Right atrium auricular region (tissue), 2 donors: ENCODE measurements around the gene UVSSA. TPM values are rescaled to one million over a fixed set of nuclear protein-coding genes. Genes with fewer than 3 reads are reported as not detected.

Experiments used
- DNase-seq: peaks from one replicate; pipeline ENCODE4 v3.0.0-alpha.2; 2019; ENCODE audit warnings: low spot score
- H3K27ac ChIP-seq, 2 donors: fragments of 200-600 bp; sonication (generic); 1 replicate in 1 of 2; 2 replicates in 1 of 2; pipeline ENCODE4 v1.5.1; 2016 to 2019
- H3K27me3 ChIP-seq, 2 donors: fragments of 200-600 bp; sonication (generic); one replicate each; pipeline versions ENCODE4 v1.5.1 to v1.6.0; 2017 to 2019
- H3K36me3 ChIP-seq: fragments of 200-600 bp; sonication (generic); one replicate; pipeline ENCODE4 v1.5.1; 2016
- H3K4me1 ChIP-seq, 2 donors: fragments of 200-600 bp; sonication (generic); one replicate each; pipeline versions ENCODE4 v1.5.1 to v1.6.0; 2017 to 2019
- H3K4me3 ChIP-seq, 2 donors: fragments of 200-600 bp; sonication (generic); 1 replicate in 1 of 2; 2 replicates in 1 of 2; pipeline ENCODE4 v1.5.1; 2017 to 2019; ENCODE audit warnings: mild to moderate bottlenecking in 1 of 2, moderate library complexity in 1 of 2
- H3K9me3 ChIP-seq, 2 donors: fragments of 200-600 bp; sonication (generic); one replicate each; pipeline ENCODE4 v1.5.1; 2019
- total RNA-seq, 2 donors: library from RNA; depleted of rRNA; stranded (reverse); fragments of >200 nt; gene quantifications; one replicate each; pipeline ENCODE4 v1.1.0, GENCODE V29; 2016
- TF ChIP-seq, protein P1 (sequence below), 2 donors: fragments of 200-600 bp; sonication (generic); IDR thresholded peaks; one replicate each; pipeline ENCODE4 v1.5.1; 2019; ENCODE audit warnings: antibody characterized with exemption in 2 of 2

Gene UVSSA
- total RNA-seq, 2 donors from 2014 or later, result 4.4 to 7.5 TPM

DNA sequence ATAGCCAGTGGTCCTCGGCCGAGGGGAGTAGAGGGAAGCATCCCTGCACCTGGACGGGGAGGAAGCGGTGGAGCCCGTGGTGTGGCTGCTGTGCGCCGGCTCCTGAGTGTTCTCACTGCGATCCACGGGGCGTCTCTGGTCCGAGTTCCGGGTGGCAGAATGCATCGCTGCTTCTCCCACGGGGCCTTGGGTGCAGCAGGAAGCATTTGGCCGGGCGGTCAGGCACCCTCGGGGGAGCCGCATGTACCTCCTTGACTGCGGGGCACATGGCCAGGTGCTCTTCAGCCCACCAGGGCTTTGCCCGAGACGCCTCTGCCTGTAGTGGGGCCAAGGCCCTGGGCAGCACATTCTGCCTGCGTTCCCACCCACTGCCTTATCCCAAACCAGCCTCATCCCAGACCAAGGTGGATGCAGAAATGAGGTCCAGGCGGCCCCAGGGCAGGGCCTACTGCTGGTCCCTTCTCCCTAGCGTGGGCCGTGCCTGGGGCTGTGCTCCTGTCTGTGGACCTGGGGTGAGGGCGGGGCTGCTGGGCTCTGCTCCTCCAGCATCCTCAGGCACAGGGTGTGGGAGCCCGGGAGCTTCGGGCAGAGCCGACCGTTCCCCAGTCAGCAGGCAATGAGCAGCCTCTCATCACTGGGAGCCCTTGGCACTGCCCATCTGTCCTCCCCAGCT is 31.7 kb downstream of the UVSSA start:
- peaks cover 17% of the 10 kb centered on the region for H3K36me3 ChIP-seq
- DNase-seq, result no peak
- H3K27me3 ChIP-seq, result no peaks in the 10 kb centered on the region
- H3K27ac ChIP-seq, result no peak overlapping the region
- H3K4me1 ChIP-seq, result no peaks in the 10 kb centered on the region
- TF ChIP-seq, protein P1, sequence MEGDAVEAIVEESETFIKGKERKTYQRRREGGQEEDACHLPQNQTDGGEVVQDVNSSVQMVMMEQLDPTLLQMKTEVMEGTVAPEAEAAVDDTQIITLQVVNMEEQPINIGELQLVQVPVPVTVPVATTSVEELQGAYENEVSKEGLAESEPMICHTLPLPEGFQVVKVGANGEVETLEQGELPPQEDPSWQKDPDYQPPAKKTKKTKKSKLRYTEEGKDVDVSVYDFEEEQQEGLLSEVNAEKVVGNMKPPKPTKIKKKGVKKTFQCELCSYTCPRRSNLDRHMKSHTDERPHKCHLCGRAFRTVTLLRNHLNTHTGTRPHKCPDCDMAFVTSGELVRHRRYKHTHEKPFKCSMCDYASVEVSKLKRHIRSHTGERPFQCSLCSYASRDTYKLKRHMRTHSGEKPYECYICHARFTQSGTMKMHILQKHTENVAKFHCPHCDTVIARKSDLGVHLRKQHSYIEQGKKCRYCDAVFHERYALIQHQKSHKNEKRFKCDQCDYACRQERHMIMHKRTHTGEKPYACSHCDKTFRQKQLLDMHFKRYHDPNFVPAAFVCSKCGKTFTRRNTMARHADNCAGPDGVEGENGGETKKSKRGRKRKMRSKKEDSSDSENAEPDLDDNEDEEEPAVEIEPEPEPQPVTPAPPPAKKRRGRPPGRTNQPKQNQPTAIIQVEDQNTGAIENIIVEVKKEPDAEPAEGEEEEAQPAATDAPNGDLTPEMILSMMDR (IDR thresholded peaks at IDR 0.05), result no peak
- no peak overlapping the region for H3K4me3 ChIP-seq
- H3K9me3 ChIP-seq, result no peaks in the 10 kb centered on the region

DNA sequence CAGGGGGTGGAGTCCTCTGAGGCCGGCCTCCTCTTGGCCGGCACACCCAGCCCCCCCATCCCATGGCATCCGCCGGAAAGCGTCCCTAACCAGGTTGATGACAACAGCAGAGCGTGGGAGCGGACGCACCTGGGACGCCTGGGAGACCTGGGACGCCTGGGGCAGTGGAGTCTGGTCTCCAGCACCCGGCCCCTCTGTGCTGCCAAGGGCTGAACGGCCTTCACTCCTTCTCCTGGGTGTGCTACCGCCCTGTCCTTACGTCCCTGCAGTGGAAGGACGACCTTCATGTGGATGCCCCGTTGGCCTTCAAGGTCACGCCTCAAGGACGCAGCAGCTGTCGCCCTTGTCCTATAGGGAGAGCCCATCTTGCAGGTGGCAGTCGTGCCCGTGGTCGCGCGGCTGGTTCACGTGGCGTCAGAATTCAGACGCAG is 32.4 kb downstream of the UVSSA start:
- Histone ChIP-seq H3K4me1 (no peaks in the 10 kb centered on the region), H3K4me3 (no peak overlapping the region), H3K27ac (no peak overlapping the region), H3K9me3 (no peaks in the 10 kb centered on the region), H3K27me3 (no peaks in the 10 kb centered on the region), H3K36me3 (peaks cover 20% of the 10 kb centered on the region)
- DNase-seq, result no peak
- TF ChIP-seq, protein P1 (IDR thresholded peaks at IDR 0.05), result no peak

DNA sequence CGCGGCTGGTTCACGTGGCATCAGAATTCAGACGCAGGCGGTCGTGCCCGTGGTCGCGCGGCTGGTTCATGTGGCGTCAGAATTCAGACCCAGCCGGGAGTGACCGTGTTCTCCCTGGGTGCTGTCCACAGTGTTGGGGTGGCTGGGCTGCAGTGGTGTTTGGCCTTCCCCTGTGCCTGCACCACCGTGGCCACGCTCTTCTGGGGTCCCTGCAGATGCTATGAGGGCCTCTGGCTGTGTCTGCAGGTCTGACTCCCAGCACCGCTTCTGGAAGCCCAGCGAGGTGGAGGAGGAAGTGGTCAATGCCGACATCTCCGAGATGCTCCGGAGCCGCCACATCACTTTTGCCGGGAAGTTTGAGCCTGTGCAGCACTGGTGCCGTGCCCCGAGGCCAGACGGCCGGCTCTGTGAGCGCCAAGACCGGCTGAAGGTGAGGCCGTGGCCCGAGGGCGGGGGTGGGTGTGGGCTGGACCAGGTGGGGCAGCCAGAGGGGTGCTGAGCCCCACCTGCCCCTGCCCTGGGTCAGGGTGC is 32.9 kb downstream of the UVSSA start:
- H3K9me3 ChIP-seq, result no peaks in the 10 kb centered on the region
- H3K36me3 ChIP-seq, result peaks cover 20% of the 10 kb centered on the region
- no peak for DNase-seq
- H3K27ac ChIP-seq, result no peak overlapping the region
- no peaks in the 10 kb centered on the region for H3K4me1 ChIP-seq
- no peak overlapping the region for H3K4me3 ChIP-seq
- H3K27me3 ChIP-seq, result no peaks in the 10 kb centered on the region
- TF ChIP-seq, protein P1 (IDR thresholded peaks at IDR 0.05), result no peak

DNA sequence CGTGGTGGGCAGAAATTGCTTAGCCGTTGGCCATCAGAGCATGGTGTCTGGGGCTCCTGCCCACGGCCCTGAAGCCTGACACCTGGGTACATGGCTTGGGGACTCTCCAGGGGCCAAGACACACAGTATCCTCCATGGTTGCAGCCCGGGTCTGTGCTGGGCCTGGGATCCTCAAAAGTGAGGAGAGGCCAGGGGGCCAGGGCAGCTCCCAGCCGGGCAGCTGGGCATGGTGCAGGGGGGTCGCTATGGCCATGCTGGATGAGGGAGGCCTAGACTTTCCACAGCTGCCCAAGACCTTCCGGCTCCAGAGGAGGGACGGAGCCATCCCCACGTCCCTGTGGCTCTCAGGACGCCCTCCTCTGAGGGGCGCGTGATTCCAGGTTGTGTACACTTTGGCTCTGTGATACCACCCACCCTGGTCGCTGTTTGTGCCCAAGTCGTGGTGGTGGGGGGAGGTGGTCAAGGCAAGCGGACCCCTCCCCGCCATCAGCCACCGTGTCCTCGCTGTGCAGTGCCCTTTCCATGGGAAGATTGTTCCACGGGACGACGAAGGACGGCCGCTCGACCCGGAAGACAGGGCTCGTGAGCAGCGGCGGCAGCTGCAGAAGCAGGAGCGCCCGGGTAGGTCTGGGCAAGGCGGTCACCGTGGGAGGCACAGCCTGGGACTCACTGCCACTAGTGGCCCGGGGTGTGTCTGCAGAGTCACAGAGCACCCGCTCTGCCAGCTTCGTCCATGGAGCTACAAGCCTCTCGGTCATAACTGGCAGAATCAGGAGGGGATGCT is 33.6 kb downstream of the UVSSA start:
- H3K27me3 ChIP-seq, result no peaks in the 10 kb centered on the region
- no peak for DNase-seq
- TF ChIP-seq, protein P1 (IDR thresholded peaks at IDR 0.05), result no peak
- H3K27ac ChIP-seq, result no peak overlapping the region
- H3K4me1 ChIP-seq, result no peaks in the 10 kb centered on the region
- no peak overlapping the region for H3K4me3 ChIP-seq
- H3K9me3 ChIP-seq, result no peaks in the 10 kb centered on the region
- peaks cover 18% of the 10 kb centered on the region for H3K36me3 ChIP-seq

DNA sequence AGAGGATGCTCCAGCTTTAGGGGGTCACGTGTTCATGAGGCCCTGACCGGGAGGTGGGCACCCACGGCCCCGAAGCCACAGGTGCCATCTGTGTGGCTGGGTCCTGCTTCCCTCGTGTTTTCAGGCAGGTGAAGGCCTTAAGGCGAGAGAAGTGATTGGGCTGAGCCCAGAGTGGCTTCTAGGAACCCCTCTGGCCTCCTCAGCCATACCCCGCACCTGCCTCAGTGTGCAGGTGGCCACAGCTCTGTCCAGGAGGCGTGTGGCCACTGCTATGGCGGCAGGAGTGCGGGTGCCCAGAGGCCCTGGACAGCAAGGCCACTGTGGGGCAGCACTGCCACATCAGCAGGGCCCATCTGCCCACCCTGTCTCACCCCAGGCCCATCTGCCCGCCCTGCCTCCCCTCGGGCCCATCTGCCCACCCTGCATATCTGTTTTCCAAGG is 34.2 kb downstream of the UVSSA start:
- DNase-seq, result no peak
- H3K4me3 ChIP-seq, result no peak overlapping the region
- no peak overlapping the region for H3K27ac ChIP-seq
- H3K27me3 ChIP-seq, result no peaks in the 10 kb centered on the region
- H3K36me3 ChIP-seq, result peaks cover 17% of the 10 kb centered on the region
- no peaks in the 10 kb centered on the region for H3K4me1 ChIP-seq
- no peaks in the 10 kb centered on the region for H3K9me3 ChIP-seq
- TF ChIP-seq, protein P1 (IDR thresholded peaks at IDR 0.05), result no peak
